HTR-8/SVneo (cell line): ENCODE measurements around the gene IRS2.
"Not testable (repeated sequence)": the region's sequence is repeated elsewhere in the genome, so short reads cannot be mapped to it uniquely, and the experiment has no call there.

ENCODE experiments used
- DNase-seq: peaks from one replicate; pipeline ENCODE4 v3.0.0; 2011; ENCODE audit warnings: low spot score, mixed read lengths; ENCODE audit not compliant: insufficient read length
- FAIRE-seq: peaks from 2 replicates; lab custom pipeline; 2011; peaks lifted over from hg19 to GRCh38; lab: Jason Lieb, UNC

The IRS2 gene

GRCh38 chr13:109737606-109738005 lies 48.8 kb downstream of the IRS2 start:
- DNase-seq (no peak), FAIRE-seq (no peak)

- FAIRE-seq (no peak), DNase-seq (no peak)
Observed at GRCh38 chr13:109737046-109737573, 49.3 kb downstream of the IRS2 start.

- no peak for FAIRE-seq
- no peak for DNase-seq
Observed at GRCh38 chr13:109735436-109735966, 50.9 kb downstream of the IRS2 start.

GRCh38 chr13:109734002-109734785 lies 52.2 kb downstream of the IRS2 start:
- no peak for FAIRE-seq
- DNase-seq, result no peak

GRCh38 chr13:109733550-109733949 lies 52.8 kb downstream of the IRS2 start:
- no peak for DNase-seq
- FAIRE-seq, result no peak

- not testable (repeated sequence) for DNase-seq, FAIRE-seq
Observed at GRCh38 chr13:109732470-109733170, 53.8 kb downstream of the IRS2 start.

- DNase-seq (no peak), FAIRE-seq (no peak)
Observed at GRCh38 chr13:109730812-109731335, 55.5 kb downstream of the IRS2 start.

- no peak for FAIRE-seq
- no peak for DNase-seq
Observed at GRCh38 chr13:109728791-109729731, 57.3 kb downstream of the IRS2 start.

- DNase-seq (no peak), FAIRE-seq (no peak)
Observed at GRCh38 chr13:109728061-109728460, 58.3 kb downstream of the IRS2 start.

GRCh38 chr13:109727251-109727650 lies 59.1 kb downstream of the IRS2 start:
- no peak for DNase-seq
- FAIRE-seq, result no peak

- DNase-seq, result no peak
- no peak for FAIRE-seq
Observed at GRCh38 chr13:109725995-109726637, 60.3 kb downstream of the IRS2 start.

- no peak for FAIRE-seq
- DNase-seq, result no peak
Observed at GRCh38 chr13:109725297-109725696, 61.1 kb downstream of the IRS2 start.

- DNase-seq (no peak), FAIRE-seq (no peak)
Observed at GRCh38 chr13:109724603-109725002, 61.8 kb downstream of the IRS2 start.

- FAIRE-seq (no peak), DNase-seq (no peak)
Observed at GRCh38 chr13:109723046-109723445, 63.3 kb downstream of the IRS2 start.

GRCh38 chr13:109722068-109722467 lies 64.3 kb downstream of the IRS2 start:
- no peak for DNase-seq
- FAIRE-seq, result no peak

GRCh38 chr13:109720758-109721184 lies 65.6 kb downstream of the IRS2 start:
- DNase-seq, result no peak
- no peak for FAIRE-seq

GRCh38 chr13:109719962-109720646 lies 66.3 kb downstream of the IRS2 start:
- DNase-seq (no peak), FAIRE-seq (no peak)

GRCh38 chr13:109718726-109719125 lies 67.7 kb downstream of the IRS2 start:
- no peak for FAIRE-seq
- DNase-seq, result no peak

- DNase-seq (no peak), FAIRE-seq (no peak)
Observed at GRCh38 chr13:109717686-109718085, 68.7 kb downstream of the IRS2 start.
